Measurements from ENCODE around the gene TAF7L.
"Not testable (repeated sequence)": the region's sequence is repeated elsewhere in the genome, so short reads cannot be mapped to it uniquely, and the experiment has no call there.

Gene TAF7L

GRCh38 chrX:101290957-101291603 lies at the start of gene TAF7L:
Gene TAF7L, minus strand, starts transcription at chrX:101291334. Its CDS starts 3,791 bp downstream, at chrX:101287543.
- no peak for DNase-seq

- DNase-seq = no peak
Measured at GRCh38 chrX:101337776-101338271, 46.7 kb upstream of the TAF7L start.

DNA sequence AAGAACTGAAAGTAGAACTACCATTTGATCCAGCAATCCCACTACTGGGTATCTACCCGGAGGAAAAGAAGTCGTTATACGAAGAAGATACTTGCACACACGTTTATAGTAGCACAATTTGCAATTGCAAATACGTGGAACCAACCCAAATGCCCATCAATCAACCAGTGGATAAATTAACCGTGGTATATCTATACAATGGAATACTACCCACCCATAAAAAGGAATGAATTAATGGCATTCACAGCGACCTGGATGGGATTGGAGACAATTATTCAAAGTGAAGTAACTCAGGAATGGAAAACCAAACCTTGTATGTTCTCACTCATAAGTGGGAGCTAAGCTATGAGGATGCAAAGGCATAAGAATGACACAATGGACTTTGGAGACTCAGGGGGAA lies 43.2 kb upstream of the TAF7L start:
- not testable (repeated sequence) for DNase-seq

DNA sequence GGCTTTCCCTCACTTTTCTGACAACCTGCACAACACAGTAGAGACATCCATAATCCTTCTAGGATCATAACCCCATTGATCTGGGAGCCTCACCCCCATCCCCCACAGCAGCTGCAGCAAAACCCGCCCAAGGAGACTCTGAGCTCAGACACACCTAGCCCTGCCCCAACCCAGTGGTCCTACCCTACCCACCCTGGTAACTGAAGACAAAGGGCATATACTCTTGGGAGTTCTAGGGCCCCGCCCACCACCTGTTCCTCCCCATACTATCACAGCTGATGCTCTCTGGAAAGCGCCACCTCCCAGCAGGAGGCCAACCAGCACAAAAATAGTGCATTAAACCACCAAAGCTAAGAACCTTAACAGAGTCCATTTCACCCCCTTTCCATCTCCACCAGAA lies 35.5 kb upstream of the TAF7L start:
- not testable (repeated sequence) for DNase-seq

DNA sequence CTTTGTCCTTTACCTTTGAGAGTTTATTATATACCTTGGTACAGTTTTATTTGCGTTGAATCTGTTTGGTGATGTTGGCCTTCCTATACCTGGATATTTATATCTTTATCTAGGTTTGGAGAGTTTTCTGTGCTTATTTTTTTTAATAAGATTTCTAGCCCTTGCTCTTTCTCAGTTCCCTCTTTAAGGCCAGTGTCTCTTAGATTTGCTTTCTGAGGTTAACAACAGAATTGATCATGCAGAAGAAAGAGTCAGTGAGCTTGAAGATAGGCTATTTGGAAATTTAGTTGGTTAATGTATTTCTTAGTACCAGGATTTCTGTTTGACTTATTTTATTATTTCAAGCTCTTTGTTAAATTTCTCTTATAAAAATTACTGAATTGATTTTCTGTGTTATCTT lies 12.7 kb upstream of the TAF7L start:
- no peak for DNase-seq

- not testable (repeated sequence) for DNase-seq
Measured at GRCh38 chrX:101295603-101296002, 4.5 kb upstream of the TAF7L start.

DNA sequence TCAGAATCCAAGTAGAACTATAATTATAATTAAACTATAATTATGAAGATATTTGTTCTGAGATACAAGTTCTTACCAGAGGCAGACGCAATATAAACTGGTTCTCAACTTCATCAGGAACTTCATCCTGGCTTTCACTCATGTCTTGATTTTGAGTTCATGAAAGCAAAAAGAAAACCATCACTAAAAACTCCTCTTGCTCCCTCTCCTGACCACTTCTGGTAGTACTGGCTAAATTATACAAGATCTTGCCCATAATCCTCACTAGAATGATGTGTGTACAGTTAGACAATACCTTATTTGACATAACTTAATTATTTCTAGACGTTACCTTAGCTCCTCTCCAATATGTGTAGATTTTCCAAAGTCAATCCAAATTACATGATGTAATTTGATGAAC lies 3.7 kb downstream of the TAF7L start:
- peak; percentile 1 for DNase-seq

GRCh38 chrX:101276238-101276637 lies 14.9 kb downstream of the TAF7L start:
- no peak for DNase-seq

GRCh38 chrX:101274198-101274597 lies 16.9 kb downstream of the TAF7L start:
- no peak for DNase-seq

DNA sequence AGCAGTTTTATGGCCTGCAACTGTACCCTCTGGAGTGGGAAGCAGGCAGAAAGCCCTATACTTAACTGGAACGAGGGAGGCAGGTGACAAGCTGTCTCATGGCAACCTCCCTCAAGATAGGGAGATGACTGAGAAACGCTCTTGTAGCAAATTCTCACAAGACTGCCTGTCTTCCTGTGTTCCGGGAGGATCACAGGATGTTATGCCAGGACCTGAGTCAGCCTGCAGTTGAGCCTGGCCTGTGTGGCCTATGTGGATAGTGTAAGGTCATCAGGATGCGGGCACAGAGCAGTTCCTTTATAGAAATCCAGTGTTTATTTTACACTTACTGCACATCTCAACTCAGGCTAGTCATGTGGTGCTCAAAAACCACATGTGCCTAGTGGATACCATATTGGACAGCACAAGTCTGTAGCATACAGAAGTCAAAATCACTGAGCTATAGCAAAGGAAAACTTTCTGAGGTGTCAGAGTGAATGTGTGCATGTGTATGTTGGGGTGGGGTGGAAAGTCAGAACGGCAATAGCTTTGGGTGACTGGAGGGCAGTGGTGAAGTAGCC lies 25.2 kb downstream of the TAF7L start:
- DNase-seq = no peak

DNA sequence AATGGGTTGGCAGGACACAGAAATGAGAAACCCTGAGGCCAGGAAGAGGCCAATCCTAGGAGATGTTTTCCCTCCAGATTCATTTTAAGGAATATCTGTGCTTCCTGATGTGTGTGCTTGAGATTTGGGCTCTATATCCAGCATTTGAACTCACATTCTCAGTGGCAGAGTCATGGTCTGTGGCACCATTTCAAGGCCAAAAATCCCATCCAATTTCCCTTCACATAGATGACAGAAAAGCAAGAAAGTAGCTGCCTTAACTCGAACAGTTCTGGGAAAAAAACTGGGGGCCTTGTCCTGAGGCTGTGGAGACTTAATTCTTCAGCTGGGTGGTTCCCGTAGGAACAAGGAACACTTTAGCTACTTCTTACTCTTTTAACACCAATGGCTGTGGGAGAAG lies 27.4 kb downstream of the TAF7L start:
- DNase-seq = no peak

DNA sequence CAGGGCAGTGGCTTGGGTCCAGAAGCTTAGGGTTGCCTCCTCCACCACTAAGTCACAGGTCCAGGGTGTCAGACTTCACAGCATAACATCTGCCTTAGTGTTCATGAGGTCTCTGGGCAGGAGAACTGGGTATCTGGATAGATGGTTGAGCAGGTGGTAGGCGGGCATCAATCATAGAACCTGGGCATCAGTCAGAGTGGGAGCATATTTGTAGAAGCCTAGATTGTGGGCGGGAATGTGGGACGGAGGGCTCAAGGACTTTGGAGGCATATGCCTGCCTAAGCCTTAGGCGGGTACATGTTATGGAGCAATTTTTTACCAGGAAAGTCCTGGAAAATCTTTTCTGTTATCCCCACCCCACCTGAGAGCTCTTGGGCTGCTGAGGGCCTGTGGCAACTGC lies 28.5 kb downstream of the TAF7L start:
- DNase-seq = no peak

DNA sequence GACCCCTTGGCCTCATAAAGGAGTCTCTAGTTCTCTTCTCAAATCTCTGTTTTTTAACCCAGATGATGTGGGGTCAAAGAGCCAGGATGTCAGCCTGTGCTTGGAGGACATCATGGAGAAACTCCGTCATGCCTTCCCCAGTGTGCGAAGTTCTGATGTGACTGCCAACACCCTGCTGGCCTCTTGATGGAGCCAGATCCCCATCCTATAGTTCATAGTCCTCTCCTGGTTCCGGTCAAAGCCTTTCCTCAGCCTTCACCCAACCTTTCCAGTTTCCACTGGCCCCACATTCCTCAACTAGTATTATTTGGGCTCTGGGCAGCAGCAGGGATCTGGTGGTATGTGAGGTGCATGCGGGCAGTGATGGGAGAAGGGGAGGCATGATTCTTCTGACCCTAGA lies 30.7 kb downstream of the TAF7L start:
- no peak for DNase-seq

- no peak for DNase-seq
Measured at GRCh38 chrX:101258259-101258581, 32.9 kb downstream of the TAF7L start.

GRCh38 chrX:101257448-101258258 lies 33.5 kb downstream of the TAF7L start:
- DNase-seq = no peak

- DNase-seq = no peak
Measured at GRCh38 chrX:101252634-101253033, 38.5 kb downstream of the TAF7L start.

- DNase-seq = no peak
Measured at GRCh38 chrX:101241531-101241930, 49.6 kb downstream of the TAF7L start.

GRCh38 chrX:101237041-101237440 lies 54.1 kb downstream of the TAF7L start:
- no peak for DNase-seq

- DNase-seq = no peak
Measured at GRCh38 chrX:101232316-101232715, 58.8 kb downstream of the TAF7L start.

DNA sequence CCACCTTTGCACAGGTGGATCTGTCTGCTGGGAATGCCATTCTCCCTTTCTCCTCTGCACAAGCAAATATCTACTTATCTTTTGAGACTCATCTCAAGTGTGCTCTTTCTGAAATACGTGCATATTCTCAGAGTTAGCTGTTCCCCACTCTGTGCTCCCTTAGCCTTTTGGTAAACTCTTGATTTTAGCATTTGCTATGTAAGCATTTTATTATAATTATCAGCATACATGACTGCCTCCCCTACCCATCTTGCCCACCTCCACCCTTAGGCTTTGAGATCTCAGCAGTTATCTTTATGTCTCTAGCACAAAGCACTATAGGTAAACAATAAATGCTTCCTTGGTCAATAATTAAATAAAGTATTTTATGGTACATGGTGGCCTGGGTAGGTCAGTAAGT lies 60.1 kb downstream of the TAF7L start:
- DNase-seq = no peak

DNA sequence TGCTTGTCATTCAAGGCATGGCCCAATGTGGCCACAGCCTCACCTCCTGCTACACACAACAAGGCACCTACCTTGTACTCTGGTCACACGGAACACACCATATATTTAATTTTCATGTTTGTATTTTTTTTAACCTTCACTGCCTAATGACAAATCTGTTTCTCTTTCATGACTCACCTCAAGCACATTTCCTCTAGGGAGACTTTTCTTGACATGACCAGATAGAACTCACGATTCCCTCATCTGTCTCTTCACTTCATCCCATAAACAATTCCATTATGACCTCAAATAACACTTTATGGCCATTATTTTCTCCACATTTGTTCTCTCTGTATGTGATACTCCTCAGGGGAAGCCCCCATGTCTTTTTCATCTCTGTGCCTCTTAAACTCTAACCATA lies 60.5 kb downstream of the TAF7L start:
- no peak for DNase-seq

GRCh38 chrX:101229170-101229569 lies 62.0 kb downstream of the TAF7L start:
- no peak for DNase-seq

DNA sequence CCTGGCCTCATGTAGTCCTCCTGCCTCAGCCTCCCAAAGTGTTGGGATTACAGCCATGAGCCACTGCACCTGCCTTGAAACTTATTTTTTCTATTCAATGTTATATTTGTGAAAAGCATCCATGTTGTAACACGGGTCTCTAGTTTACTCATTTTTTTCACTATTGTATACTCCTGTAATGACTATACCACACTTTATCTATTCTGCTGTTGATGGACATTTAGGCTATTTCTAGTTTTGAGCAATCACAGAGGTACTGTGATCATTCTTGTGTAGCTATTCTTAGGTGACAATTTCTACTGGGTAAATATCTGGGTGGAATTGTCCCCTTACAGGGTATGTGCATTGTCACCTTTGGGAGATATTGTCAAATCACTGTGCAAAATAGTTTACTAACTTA lies 67.9 kb downstream of the TAF7L start:
- DNase-seq = no peak

- no peak for DNase-seq
Measured at GRCh38 chrX:101220662-101221260, 70.4 kb downstream of the TAF7L start.
